Inflammatory macrophage treated with lipopolysaccharide for 4 hours (primary cell): ENCODE measurements around the gene RAX.
"Not testable (repeated sequence)": the region's sequence is repeated elsewhere in the genome, so short reads cannot be mapped to it uniquely, and the experiment has no call there.

Experiments
- DNase-seq: peaks from one replicate; pipeline ENCODE4 v3.0.0-alpha.2; 2020

Gene RAX

DNA sequence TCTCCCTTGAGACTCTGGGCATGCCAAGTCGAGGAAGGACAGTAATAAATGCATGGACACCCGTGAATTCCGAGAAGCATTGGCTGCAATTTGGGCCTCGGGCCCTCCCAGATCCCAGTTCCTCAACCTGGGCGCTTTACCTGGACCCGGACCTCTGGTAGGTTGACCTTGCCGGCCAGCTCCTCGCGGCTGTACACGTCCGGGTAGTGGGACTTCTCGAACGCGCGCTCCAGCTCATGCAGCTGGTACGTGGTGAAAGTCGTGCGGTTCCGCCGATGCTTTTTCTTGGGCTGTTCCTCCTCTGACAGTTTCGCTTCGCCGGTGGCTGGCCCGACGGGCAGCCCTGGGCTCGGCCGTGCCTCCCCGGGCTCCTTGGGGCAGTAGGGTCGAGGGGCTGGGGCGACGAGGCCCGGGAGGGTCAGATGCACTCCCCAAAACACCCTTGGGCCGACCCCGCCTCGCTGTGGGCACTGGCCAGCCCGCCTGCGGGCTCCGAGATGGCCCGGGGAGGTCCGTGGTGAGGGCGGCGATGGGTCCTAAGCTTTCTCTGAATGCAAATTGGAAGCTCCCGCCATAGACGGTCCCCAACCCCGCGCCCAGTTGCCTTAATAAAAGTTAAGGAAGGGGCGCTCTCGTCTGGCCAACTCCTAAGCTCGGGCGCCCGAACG lies 899 bp downstream of the RAX start:
- DNase-seq = peak; percentile 18

DNA sequence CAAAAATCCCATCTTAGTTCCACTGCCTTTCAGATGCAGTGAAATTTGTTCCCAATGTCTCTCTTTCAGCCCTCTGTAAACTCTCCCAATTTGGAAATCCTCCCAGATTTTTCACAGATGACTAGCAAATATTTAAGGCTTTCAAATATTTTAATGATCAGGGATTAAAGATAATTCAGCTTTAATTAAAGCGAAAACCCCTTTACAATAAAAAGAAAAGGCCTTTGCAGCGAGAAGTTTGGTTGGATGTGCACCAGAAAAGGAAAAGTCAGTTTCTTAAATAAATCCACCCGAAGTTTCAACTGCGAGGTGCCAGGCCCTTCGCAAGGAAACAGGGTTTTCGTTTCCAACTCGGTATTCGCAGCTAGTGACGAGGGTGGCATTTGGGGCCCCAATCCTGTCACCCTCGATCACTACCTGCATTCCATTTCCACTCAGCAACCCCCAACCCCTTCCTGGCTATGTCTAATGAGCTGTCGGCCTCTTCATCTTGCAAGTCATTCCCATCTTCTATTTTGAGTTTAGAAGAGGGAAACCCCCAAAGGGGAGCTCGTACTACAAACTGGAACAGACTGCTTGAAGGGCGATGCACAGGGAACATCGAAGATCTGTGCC lies 1.5 kb downstream of the RAX start:
- no peak for DNase-seq

DNA sequence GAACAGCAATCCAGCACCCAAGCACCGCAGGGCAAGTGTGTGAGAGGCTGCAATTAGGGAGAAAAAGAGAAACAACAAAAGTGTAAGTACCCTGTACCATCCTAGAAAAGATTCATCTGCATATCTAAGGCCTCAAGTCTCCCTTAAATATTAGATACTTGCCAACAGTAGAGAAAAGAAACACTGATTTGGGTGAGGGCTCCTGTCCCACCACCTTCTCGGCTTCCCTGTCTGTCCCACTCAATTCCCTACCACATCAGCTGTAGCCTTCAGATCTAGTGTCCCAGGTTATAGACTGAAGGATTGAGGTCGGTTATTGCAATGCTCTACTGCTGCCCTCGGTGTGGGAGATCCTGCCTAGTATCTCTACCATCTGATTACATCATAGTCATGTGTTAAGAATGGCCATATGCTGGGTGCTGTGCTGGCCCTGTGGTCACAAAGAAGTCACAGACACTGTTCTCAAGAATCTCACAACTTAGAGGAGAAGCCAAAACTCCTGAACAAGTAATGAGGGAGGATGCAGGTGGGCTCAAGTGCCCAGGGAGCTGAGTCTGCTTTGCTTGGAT lies 2.5 kb downstream of the RAX start:
- DNase-seq = no peak

DNA sequence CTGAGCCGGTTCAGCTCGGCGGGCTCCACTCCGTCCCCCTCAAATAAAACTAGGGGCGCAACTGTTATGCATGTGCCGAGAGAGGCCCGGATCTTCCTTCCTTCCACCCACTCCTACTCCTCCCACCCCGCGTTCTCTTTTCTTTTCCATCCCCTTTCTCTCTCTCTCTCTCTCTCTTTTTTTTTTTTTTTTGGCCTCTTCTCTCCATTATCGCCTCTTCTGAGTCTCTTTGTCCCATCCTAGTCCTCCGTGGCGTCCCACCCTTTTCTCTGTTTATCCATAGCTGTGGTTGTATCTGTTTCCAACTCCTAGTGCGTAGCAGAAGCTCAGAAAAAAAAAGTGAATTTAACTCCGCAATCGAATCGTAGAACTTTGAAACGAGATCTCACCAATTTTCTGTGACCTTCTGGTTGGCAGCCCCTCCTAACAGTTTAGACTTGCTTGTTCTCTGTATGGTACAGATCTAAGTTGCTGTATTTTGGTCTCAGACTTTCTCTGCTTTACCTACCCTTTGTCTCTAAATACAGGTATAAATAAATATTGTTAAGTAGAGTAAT lies 3.6 kb downstream of the RAX start:
- no peak for DNase-seq

DNA sequence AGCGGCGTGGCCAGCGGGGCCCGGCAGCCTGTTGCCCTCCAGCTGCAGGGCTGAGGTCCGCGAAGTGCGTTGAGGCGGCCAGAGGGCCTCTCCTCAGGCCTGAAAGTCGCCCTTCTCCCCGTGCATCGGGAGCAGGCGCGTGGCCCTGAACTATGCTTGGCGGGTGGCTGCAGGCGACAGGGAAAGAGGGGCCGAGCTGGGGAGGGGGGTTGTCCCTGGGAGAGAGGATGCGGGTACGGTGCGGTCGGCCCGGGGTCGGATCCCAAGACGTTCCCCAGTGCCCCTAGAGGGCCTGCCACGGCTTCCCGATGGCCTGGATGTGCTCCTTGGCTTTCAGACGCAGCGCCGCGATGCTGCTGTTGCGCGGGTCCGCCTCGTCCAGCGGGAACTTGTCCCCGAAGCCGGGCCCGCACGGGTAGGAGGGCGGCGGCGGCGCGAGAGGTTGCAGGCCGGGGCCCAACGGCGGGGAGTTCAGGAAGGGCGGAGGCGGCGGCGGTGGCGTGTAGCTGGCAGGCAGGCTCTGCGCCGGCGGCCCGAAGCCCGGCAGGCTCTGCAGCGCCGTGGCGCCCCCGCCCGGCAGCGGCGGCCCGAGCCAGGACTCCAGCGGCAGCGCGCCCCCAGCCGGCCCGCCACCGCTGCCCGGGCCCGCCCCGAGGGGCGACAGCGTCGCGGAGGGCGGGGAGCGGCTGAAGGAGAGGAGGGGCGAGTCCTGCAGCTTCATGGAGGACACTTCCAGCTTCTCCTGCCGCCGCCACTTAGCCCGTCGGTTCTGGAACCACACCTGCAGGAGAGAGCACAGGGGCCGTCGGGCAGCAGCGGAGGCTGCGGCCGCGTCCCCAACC lies 4.3 kb downstream of the RAX start:
- no peak for DNase-seq

DNA sequence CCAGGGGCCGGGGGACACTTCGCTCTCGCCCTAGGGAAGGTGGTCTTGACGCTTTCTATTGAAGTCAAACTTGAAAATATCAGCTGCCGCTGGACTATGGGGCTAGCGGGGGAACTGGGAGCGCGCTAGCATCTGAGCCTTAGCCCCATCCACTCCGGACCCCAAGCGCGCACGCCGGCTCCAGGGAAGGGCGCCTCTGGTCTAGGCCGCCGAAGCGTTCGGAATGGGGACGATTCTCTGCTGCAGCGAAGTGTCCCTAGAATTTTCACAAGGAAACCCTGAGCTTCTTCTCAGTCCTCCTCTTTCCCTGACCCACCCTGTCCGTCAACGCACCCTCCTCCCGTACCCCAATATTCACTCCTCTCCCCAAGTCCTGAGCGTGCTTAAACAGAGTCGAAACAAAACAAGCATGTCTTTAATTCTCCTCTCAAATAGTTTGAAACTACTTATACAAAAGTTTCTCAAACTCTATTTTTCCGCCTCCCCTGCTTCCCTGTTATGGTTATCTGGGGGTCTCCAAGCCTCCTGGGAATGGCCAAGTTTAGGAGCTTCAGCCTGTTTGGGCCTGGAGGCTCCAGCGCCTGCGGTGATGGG lies 5.0 kb downstream of the RAX start:
- DNase-seq = no peak

DNA sequence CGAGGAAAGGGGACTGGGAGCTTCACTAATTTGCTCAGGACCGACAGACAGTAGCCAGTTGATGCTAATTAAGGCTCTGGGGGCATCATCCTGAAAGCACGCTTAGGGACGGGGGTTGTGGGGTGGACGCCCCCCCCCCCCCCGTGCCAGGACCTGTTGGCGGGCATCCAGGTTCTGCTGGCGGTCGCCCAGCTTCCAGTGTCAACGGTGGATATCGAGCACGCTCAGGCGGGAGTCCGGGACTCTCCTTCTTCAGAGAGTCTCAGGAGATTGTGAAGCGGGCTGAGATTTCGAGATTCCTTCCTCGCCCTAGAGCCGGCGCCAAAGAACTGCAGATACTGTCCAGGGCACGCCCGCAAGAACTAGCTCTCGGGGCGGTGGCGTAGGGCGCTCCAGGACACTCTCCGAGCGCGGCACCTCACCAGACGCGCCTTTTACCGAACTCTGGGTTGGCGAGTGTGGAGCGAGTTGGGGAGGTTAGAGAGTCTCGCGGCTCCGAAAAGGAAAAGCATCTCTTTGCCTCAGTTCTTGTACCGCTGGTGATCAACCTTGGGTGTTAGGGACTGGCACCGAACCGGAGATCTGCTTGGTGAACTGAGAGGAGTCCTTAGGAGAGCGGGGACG lies 5.6 kb downstream of the RAX start:
- DNase-seq = no peak

DNA sequence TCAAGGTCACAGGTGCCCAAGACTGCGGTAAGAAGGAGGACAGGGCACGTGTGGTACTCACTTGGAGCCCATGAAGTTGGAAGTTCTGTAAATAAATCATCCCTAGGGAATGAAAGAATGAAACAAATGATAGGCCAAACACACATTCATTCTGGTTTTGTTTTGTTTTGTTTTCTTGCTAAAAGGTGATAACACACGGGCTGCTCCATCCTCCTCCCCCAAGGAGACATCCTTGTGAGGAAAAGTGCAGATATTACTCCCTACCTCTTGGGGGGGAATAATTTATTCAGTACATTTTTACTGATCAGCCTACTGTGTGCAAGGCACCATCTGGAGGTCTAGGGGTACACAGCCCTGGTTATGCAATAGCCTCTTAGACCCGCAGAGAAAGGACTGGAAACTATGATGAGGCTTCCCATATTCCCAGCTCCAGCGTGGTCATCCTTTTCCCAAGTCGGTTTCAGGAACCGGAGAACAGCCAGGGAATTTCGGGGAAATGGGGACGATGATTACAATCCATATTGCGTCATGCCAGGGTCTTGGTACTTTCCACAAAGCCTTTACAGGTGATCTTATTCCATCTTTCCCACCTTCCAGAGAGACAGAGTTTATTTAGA lies 6.3 kb downstream of the RAX start:
- no peak for DNase-seq

DNA sequence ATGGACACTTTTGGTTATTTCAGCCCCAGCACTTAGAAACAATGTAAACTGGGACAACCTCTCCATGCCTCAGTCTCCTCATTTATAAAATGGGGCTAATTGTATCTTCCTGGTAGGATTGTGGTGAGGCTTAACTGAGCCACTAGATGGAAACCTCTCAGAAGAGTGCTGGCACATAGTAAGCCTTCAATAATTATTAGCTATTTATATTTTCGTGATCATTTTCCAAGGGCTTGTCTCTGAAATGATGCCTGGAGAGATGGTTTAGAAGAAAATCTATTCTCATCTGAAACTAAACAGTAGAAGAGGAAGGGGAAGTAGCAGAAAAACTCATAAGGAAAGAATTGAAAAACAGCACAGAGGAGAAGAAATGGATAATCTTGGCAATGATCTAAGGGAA lies 6.8 kb downstream of the RAX start:
- no peak for DNase-seq

DNA sequence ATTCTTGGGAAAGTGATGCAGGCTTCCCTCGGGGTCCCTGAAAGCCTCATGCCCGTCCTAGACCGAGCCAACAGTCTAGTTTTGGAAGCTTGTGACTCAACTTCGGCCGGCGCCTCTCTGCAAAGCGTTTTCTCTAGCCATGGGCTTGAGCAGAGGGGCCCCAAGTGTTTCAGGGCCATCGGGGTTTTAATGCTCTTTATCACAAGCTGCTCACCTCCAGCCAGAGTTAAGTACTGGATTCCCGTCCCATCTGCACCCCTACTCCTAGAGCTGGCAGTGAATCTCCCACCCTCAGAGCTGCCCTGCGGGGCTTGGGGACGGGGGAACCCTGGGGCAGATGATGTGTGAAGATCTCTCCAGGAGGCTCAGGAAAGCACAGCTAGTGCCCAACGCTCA lies 7.3 kb downstream of the RAX start:
- no peak for DNase-seq

DNA sequence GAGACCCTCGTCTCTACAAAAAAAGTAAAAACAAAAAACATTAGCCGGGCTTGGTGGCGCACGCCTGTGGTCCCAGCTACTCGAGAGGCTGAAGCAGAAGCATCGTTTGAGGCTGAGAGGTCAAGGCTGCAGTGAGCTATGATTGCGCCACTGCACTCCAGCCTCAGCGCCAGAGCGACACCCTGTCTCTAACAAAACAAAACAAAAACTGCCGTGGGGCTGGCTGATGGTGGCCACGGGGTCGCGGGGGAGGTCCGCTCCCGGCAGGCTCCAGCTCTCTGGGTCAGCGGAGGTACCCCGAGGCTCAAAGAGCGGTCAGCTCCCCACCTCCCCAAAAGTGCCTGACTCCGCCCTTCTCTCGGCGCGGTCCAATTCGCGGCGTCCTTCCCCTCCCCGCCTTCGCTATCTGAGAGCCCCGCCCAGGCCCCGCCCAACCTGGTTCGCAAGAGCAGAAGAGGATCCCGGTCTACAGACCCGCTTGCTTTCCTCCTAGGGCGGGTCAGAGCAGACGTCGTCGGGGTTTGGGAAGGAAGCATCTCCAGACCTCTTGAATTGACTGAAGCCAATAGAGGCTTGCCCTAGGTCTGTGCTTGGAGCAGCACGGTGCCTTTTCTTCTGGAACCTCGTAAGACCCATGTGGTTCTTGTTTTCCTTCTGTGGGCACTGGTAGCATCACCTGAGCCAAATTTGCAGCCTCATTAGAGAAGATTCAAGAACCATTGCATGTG lies 7.8 kb downstream of the RAX start:
- DNase-seq = peak; percentile 2

DNA sequence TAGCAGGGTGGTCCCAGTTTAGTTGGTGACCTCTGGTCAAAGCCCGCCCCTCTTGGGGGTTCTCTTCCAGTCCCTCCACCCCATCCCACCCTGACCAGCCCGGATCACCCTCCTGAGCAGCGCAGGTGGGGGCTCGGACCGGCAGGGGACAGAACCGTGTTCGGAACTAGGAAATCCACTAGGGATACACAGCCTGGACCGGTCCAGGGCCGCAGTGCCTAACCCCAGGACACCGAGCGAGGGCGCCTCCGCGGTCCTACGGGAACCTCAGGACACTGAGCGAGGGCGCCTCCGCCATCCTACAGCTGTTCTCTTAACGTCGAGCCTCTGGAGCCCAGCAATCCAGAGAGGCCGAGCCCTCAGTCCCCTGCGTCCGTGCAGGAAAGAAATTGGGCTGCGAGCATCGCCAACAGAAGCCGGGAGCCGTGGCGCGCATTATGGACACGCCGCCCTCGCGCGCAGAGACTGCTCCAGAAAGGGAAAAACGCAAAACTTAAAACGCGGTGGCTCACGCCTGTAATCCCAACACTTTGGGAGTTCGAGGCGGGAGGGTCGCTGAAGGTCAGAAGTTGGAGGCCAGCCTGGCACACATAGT lies 8.5 kb downstream of the RAX start:
- no peak for DNase-seq

DNA sequence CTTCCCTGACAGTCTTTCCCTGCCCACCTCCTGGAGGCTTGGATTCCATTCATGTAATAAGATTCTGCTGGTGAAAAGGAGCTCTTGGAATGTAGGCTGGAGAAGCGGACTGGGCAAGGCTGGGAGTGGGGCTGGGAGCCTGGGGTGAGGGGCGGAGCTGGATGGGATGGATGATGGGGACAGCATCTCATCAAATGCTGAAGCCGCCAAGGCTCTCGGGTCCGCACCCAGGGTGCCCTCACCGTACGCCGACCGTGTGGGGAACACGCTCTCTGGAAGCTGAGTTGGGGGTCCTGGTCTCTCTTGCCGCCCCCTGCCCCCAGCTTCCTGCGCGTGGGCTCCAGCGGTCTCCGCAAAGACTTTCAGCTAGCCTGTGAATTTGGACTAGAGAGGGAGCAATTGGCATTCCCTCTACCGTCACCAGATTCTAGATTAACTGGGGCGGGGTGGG lies 9.1 kb downstream of the RAX start:
- DNase-seq = no peak

DNA sequence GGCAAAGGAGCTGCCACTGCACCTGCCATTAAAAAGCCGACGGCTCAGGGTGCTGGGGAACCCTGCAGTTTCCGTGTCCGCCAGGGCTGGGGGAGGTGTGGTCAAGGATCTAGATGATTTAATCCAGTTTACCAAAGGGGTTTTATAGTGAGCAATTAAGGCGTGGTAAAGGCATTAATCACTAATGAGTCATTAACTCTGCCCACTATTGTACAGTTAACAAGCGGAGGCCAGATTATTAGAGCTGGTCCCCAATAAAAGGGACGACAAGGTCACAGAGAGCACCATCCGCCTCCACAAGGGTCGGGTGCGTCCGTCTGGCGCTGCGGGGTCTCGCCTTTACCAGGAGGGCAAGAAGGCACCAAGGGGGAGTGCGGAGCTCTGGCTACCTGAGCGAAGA lies 9.6 kb downstream of the RAX start:
- no peak for DNase-seq

DNA sequence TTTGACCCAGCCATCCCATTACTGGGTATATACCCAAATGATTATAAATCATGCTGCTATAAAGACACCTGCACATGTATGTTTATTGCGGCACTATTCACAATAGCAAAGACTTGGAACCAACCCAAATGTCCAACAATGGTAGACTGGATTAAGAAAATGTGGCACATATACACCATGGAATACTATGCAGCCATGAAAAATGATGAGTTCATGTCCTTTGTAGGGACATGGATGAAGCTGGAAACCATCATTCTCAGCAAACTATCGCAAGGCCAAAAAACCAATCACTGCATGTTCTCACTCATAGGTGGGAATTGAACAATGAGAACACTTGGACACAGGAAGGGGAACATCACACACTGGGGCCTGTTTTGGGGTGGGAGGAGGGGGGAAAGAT lies 11.0 kb downstream of the RAX start:
- not testable (repeated sequence) for DNase-seq

DNA sequence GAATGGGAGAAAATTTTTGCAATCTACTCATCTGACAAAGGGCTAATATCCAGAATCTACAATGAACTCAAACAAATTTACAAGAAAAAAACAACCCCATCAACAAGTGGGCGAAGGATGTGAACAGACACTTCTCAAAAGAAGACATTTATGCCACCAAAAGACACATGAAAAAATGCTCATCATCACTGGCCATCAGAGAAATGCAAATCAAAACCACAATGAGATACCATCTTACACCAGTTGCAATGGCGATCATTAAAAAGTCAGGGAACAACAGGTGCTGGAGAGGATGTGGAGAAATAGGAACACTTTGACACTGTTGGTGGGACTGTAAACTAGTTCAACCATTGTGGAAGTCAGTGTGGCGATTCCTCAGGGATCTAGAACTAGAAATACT lies 11.4 kb downstream of the RAX start:
- not testable (repeated sequence) for DNase-seq

DNA sequence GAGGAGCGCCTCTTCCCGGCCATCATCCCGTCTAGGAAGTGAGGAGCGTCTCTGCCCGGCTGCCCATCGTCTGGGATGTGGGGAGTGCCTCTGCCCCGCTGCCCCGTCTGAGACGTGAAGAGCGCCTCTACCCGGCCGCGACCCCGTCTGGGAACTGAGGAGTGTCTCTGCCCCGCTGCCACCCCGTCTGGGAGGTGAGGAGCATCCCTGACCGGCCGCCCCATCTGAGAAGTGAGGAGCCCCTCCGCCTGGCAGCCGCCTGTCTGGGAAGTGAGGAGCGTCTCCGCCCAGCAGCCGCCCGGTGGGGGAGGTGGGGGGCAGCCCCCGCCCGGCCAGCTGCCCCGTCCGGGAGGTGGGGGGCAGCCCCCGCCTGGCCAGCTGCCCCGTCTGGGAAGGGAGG lies 17.8 kb downstream of the RAX start:
- not testable (repeated sequence) for DNase-seq

DNA sequence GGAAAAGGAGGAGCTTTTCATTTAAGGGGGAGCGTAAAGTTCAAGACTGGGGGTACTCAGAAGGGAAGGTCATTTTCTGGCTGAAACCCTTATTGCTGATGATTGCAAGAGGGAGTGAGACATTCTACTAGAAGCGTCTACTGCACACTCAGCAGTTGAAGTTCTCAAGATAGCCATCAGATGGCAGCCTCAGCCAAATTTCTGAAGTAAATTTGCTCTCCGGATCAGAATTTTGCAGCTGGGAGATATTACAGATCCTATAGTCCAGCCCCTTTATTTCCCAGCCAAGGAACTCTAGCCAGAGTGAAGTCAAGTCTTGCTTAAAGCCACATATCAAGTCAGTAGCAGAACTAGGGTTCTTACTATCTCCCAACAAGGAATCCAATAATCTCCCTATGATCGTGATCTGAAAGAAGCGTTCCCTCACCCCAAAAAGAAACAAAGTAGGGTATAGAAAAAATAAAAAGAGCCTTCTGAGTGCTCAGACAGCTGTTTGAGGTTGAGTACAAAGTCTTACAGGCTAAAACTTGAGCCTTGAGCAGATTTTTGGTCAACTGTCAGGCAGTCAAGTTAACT lies 24.0 kb downstream of the RAX start:
- peak; percentile 49 for DNase-seq

DNA sequence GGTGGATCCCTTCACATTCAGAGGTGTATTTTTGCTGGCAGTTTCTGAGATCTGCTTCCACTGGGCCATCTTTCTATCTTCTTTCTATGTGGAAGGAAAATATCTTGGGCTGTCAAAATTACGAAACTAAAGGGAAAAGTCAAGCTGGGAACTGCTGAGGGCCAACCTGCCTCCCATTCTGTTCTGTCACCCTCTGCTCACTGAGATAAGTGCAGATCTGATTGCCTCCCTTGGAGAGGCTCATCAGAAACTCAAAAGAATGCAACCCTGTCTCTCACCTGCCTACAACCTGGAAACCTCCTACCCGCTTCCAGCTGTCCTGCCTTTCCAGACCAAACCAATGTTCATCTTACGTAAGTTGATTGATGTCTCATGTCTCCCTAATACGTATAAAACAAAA lies 26.5 kb downstream of the RAX start:
- no peak for DNase-seq

DNA sequence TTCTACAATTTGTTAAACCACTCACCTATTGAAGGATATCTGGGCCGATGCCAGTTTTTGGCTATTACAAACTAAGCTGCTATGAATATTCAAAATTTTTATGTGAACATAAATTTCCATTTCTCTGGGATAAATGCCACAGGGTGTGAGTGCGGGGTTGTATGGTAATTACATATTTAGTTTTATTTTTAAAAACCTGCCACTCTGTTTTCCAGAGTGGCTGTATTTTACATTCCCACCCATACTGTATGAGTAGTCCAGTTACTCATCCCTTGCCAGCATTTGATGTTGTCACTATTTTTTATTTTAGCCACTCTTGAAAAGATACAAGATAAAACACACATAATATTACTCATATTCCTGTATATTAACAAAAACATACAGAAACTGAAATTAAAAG lies 30.3 kb downstream of the RAX start:
- DNase-seq = no peak

DNA sequence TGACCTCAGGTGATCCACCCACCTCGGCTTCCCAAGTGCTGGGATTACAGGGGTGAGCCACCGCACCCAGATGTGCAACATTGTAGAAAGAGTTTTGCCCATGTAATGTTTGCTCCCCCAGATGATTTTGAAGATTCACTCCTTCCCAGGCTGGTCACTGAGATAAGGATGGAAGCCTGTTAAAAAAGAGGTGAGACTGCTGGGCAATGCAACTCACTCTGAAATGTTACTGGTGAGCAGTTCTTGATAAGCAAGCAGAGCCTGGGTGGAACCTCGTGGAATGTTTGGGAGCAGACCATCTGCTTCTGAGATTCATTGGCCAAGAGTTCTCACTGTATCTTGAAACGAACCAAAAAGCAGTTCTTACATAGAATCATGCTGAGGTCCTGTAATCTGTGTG lies 33.6 kb downstream of the RAX start:
- no peak for DNase-seq
